ENCODE data around the gene FAH. TPM values are rescaled to one million over a fixed set of nuclear protein-coding genes. Genes with fewer than 3 reads are reported as not detected.
A peak's percentile ranks its signal among the peaks of the same experiment; 100 is the strongest.

FAH gene
- polyA plus RNA-seq, result 10 to 100 TPM; 26.3 to 81.5 (median 48.7) TPM
- long read RNA-seq, donor 1, result 0 reads
- long read RNA-seq, donor 2, partial matches to known transcripts, result 0 of 9 reads
- long read RNA-seq, donor 2, other reads (novel, unspliced or antisense), result 0 of 9 reads
- long read RNA-seq, donor 3, partial matches to known transcripts, result 0 of 6 reads
- long read RNA-seq, donor 3, other reads (novel, unspliced or antisense), result 0 of 6 reads
- long read RNA-seq, donor 4, result 0 reads
- long read RNA-seq, donor 5, transcript FAH-213 (14 exons, 1,549 nt), result major isoform, 5 of 12 reads
- long read RNA-seq, donor 5, partial matches to known transcripts, result 5 of 12 reads
- long read RNA-seq, donor 5, other reads (novel, unspliced or antisense), result 0 of 12 reads
- long read RNA-seq, donor 6, transcript FAH-213 (14 exons, 1,549 nt), result major isoform, 10 of 21 reads
- long read RNA-seq, donor 6, partial matches to known transcripts, result 7 of 21 reads
- long read RNA-seq, donor 6, other reads (novel, unspliced or antisense), result 0 of 21 reads
- long read RNA-seq, donor 7, partial matches to known transcripts, result 0 of 4 reads
- long read RNA-seq, donor 7, other reads (novel, unspliced or antisense), result 0 of 4 reads
- long read RNA-seq, donor 8, result 0 reads
- long read RNA-seq, donor 9, partial matches to known transcripts, result 0 of 2 reads
- long read RNA-seq, donor 9, other reads (novel, unspliced or antisense), result 0 of 2 reads
- long read RNA-seq, donor 10, partial matches to known transcripts, result 11 of 16 reads
- long read RNA-seq, donor 10, other reads (novel, unspliced or antisense), result 0 of 16 reads

DNA sequence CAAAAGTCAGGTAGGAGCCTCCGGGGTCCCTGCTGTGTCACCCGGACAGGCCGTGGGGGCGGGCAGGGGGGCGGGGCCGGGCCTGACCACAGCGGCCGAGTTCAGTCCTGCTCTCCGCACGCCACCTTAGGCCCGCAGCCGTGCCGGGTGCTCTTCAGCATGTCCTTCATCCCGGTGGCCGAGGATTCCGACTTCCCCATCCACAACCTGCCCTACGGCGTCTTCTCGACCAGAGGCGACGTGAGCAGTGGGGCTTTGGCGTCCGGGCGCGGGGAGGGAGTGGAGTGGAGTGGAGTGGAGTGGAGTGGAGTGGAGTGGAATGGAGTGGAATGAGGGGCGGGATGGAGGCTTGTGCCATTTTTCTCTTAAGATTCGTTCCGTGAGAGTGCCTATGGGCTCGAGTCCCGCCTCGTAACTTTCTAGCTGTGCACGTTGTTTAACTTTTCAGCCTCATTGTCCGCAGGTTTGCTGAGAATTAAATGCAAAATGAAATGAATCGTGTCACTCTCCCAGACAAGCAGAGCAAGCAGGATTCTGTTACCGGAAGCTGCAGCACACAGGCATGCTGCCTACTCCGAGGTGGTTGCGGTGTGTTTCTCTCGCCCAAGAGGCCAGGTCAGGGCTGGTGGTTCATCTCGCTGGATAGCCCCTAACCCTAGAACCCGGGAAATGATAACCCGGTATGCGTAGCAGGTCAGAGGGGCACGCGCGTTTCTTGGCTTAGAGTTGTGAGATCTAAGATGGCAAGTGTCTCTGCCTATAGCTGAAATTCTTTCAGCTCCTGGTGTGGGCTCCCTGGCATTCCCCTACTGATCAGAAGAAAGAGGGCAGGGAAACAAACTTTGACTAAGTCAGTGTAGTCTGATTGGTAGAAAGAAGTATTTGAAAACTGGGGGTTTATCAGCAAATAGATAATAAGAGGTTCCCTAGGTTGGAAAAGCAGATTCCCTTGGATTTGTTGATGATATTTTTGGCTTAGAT lies at the start of gene FAH:
Gene FAH, plus strand, starts transcription at position 104 of the 981 bp plus-strand sequence. Its CDS starts 56 bp downstream, at position 160.
- peak within 1 kb of the TSS; percentile 25 to 71 (median 56) for H3K27ac ChIP-seq (ENCODE audit: low read depth in 1 of 3, low read length in 2 of 3)
- H3K4me1 ChIP-seq (ENCODE audit: control insufficient read depth in 3 of 3, insufficient read depth in 2 of 3, low read depth in 1 of 3, low read length in 2 of 3), result peaks cover 7 to 24% (median 7%) of the 10 kb centered on the region in 3 donors
- WGBS, 3 donors, result 0 to 1% (median 1%) methylated on average over 38 to 45 of the region's 45 CpGs
- H3K4me3 ChIP-seq (ENCODE audit: low read depth in 1 of 3, low read length in 3 of 3), result peak within 1 kb of the TSS; percentile 45 to 83 (median 62)
- peak; percentile 54 to 79 for DNase-seq
- no peaks in the 10 kb centered on the region for H3K9me3 ChIP-seq (ENCODE audit: control insufficient read depth in 2 of 2, insufficient read depth in 1 of 2, low read depth in 1 of 2, low read length in 1 of 2)
- no peaks in the 10 kb centered on the region for H3K27me3 ChIP-seq (ENCODE audit: control insufficient read depth in 3 of 3, insufficient read depth in 3 of 3, low read length in 3 of 3)
- H3K36me3 ChIP-seq (ENCODE audit: control insufficient read depth in 3 of 3, insufficient read depth in 2 of 3, low read depth in 1 of 3, low read length in 3 of 3), result peaks cover 0 to 15% (median 0%) of the 10 kb centered on the region in 3 donors
- FAIRE-seq, result no peak

DNA sequence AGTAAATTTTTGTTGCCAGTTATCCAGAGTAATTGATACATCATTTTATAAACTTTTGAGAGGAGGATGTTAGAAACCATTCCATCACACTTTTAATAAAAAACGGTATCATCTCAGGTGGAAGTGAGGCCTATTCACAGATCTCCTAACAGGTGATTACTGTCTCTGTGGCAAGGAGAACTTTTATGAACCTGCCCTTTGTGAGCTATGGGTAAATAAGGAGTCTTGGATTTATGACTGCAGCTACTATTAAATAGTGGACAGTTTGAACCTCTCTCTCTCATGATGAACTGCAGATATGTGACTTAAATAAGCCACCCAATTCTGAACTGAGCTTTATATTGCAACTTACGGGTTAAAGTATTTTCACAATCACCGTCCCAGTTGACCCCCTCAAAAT lies 47.6 kb upstream of the FAH start:
- Histone ChIP-seq H3K27me3 (ENCODE audit: control insufficient read depth in 3 of 3, insufficient read depth in 3 of 3, low read length in 3 of 3) (no peaks in the 10 kb centered on the region), H3K27ac (ENCODE audit: low read depth in 1 of 3, low read length in 2 of 3) (no peak overlapping the region), H3K4me3 (ENCODE audit: low read depth in 1 of 3, low read length in 3 of 3) (no peak overlapping the region), H3K9me3 (ENCODE audit: control insufficient read depth in 2 of 2, insufficient read depth in 1 of 2, low read depth in 1 of 2, low read length in 1 of 2) (no peaks in the 10 kb centered on the region), H3K36me3 (ENCODE audit: control insufficient read depth in 3 of 3, insufficient read depth in 2 of 3, low read depth in 1 of 3, low read length in 3 of 3) (peaks cover 0 to 7% (median 2%) of the 10 kb centered on the region in 3 donors), H3K4me1 (ENCODE audit: control insufficient read depth in 3 of 3, insufficient read depth in 2 of 3, low read depth in 1 of 3, low read length in 2 of 3) (no peaks in the 10 kb centered on the region)
- no peak for FAIRE-seq
- peak; percentile 15 to 46 for DNase-seq
- 39 to 57% (median 51%) methylated on average over 3 of the region's 3 CpGs for WGBS, 3 donors

DNA sequence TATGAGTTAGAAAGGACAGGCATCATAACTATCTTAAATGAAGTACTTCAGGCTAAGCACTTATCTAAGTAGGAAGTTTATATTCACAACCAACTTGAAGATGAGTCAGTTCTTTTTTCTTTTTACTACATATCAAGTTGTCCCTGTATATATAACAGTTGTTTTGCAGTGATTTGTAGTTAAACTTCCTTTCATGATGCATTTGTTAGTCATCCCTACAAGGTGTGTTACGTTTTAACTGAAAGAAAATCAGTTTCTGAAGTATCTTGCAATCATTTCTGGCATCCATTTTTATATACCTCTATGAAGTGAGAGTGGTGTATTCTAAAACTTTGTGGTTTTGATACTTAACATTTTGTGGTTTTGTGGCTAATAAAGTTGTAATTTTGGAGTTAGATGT lies 47.2 kb upstream of the FAH start:
- 26 to 57% (median 52%) methylated on average over 1 of the region's 1 CpG for WGBS, 3 donors
- H3K36me3 ChIP-seq (ENCODE audit: control insufficient read depth in 3 of 3, insufficient read depth in 2 of 3, low read depth in 1 of 3, low read length in 3 of 3), result peaks cover 0 to 7% (median 2%) of the 10 kb centered on the region in 3 donors
- DNase-seq (no peak), FAIRE-seq (no peak)
- no peaks in the 10 kb centered on the region for H3K9me3 ChIP-seq (ENCODE audit: control insufficient read depth in 2 of 2, insufficient read depth in 1 of 2, low read depth in 1 of 2, low read length in 1 of 2)
- no peak overlapping the region for H3K27ac ChIP-seq (ENCODE audit: low read depth in 1 of 3, low read length in 2 of 3)
- no peaks in the 10 kb centered on the region for H3K27me3 ChIP-seq (ENCODE audit: control insufficient read depth in 3 of 3, insufficient read depth in 3 of 3, low read length in 3 of 3)
- no peak overlapping the region for H3K4me3 ChIP-seq (ENCODE audit: low read depth in 1 of 3, low read length in 3 of 3)
- H3K4me1 ChIP-seq (ENCODE audit: control insufficient read depth in 3 of 3, insufficient read depth in 2 of 3, low read depth in 1 of 3, low read length in 2 of 3), result no peaks in the 10 kb centered on the region

DNA sequence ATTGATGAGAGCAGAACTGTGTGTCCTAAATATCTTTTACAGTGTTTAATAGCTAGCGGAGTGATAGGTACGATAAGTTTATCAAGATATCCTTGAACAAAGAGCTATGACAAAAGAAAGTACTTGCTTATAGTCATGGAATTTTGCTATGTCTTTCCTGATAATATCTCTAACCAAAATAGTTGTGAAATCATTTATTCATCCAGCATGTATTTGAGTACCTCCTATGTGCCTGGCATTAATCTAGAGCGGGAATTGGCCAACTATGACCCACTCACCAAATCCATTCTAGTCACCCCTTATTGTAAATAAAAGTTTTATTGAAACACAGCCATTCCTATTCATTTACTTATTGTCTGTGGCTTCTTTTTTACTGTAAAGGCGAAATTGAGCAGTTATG lies 46.7 kb upstream of the FAH start:
- H3K4me1 ChIP-seq (ENCODE audit: control insufficient read depth in 3 of 3, insufficient read depth in 2 of 3, low read depth in 1 of 3, low read length in 2 of 3), result no peaks in the 10 kb centered on the region
- no peak overlapping the region for H3K27ac ChIP-seq (ENCODE audit: low read depth in 1 of 3, low read length in 2 of 3)
- WGBS, 3 donors, result 82 to 95% (median 91%) methylated on average over 4 of the region's 4 CpGs
- no peak overlapping the region for H3K4me3 ChIP-seq (ENCODE audit: low read depth in 1 of 3, low read length in 3 of 3)
- H3K9me3 ChIP-seq (ENCODE audit: control insufficient read depth in 2 of 2, insufficient read depth in 1 of 2, low read depth in 1 of 2, low read length in 1 of 2), result no peaks in the 10 kb centered on the region
- H3K27me3 ChIP-seq (ENCODE audit: control insufficient read depth in 3 of 3, insufficient read depth in 3 of 3, low read length in 3 of 3), result no peaks in the 10 kb centered on the region
- FAIRE-seq, result no peak
- DNase-seq, result no peak
- H3K36me3 ChIP-seq (ENCODE audit: control insufficient read depth in 3 of 3, insufficient read depth in 2 of 3, low read depth in 1 of 3, low read length in 3 of 3), result peaks cover 0 to 6% (median 0%) of the 10 kb centered on the region in 3 donors

DNA sequence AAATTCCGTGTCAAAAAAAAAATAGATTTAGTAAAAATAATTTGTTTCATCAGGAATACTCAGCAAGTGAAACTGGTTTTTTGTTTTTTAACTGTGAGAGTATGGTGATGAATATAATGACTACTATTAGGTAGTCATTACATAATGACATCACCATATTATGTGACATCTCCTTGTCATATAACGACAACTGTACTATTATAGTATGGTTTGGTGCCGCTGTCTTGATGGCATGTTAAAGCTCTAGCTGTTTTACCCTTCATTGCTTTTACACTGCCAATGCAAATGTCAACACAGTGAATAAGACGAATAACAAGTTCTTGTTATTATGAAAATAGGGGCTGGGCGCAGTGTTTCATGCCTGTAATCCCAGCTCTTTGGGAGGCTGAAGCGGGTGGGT lies 45.6 kb upstream of the FAH start:
- DNase-seq, result no peak
- no peaks in the 10 kb centered on the region for H3K4me1 ChIP-seq (ENCODE audit: control insufficient read depth in 3 of 3, insufficient read depth in 2 of 3, low read depth in 1 of 3, low read length in 2 of 3)
- FAIRE-seq, result no peak
- no peaks in the 10 kb centered on the region for H3K27me3 ChIP-seq (ENCODE audit: control insufficient read depth in 3 of 3, insufficient read depth in 3 of 3, low read length in 3 of 3)
- H3K36me3 ChIP-seq (ENCODE audit: control insufficient read depth in 3 of 3, insufficient read depth in 2 of 3, low read depth in 1 of 3, low read length in 3 of 3), result peaks cover 0 to 4% (median 0%) of the 10 kb centered on the region in 3 donors
- H3K9me3 ChIP-seq (ENCODE audit: control insufficient read depth in 2 of 2, insufficient read depth in 1 of 2, low read depth in 1 of 2, low read length in 1 of 2), result no peaks in the 10 kb centered on the region
- 93 to 95% (median 94%) methylated on average over 6 of the region's 6 CpGs for WGBS, 3 donors
- H3K4me3 ChIP-seq (ENCODE audit: low read depth in 1 of 3, low read length in 3 of 3), result no peak overlapping the region
- no peak overlapping the region for H3K27ac ChIP-seq (ENCODE audit: low read depth in 1 of 3, low read length in 2 of 3)

DNA sequence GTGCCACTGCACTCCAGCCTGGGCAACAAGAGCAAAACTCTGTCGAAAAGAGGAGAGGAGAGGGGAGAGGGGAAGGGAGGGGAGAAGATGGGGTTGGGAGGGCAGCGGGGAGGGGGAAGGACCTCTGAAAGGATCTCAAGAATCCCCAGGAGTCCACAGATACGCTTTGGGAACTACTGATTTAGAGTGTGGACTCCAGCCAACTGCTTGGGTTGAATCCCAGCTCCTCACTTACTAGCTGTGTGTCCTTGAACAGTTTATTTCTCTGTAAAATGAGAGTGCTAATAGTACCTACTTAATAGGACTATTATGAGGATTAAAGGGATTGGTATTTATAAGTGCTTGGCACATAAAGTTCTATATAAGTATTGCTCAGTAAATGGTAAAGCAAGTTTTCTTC lies 45.0 kb upstream of the FAH start:
- 64 to 70% (median 65%) methylated on average over 2 to 3 of the region's 3 CpGs for WGBS, 3 donors
- no peaks in the 10 kb centered on the region for H3K9me3 ChIP-seq (ENCODE audit: control insufficient read depth in 2 of 2, insufficient read depth in 1 of 2, low read depth in 1 of 2, low read length in 1 of 2)
- no peak overlapping the region for H3K27ac ChIP-seq (ENCODE audit: low read depth in 1 of 3, low read length in 2 of 3)
- no peaks in the 10 kb centered on the region for H3K27me3 ChIP-seq (ENCODE audit: control insufficient read depth in 3 of 3, insufficient read depth in 3 of 3, low read length in 3 of 3)
- H3K4me3 ChIP-seq (ENCODE audit: low read depth in 1 of 3, low read length in 3 of 3), result no peak overlapping the region
- no peak for FAIRE-seq
- no peak for DNase-seq
- peaks cover 0 to 4% (median 0%) of the 10 kb centered on the region in 3 donors for H3K36me3 ChIP-seq (ENCODE audit: control insufficient read depth in 3 of 3, insufficient read depth in 2 of 3, low read depth in 1 of 3, low read length in 3 of 3)
- no peaks in the 10 kb centered on the region for H3K4me1 ChIP-seq (ENCODE audit: control insufficient read depth in 3 of 3, insufficient read depth in 2 of 3, low read depth in 1 of 3, low read length in 2 of 3)

DNA sequence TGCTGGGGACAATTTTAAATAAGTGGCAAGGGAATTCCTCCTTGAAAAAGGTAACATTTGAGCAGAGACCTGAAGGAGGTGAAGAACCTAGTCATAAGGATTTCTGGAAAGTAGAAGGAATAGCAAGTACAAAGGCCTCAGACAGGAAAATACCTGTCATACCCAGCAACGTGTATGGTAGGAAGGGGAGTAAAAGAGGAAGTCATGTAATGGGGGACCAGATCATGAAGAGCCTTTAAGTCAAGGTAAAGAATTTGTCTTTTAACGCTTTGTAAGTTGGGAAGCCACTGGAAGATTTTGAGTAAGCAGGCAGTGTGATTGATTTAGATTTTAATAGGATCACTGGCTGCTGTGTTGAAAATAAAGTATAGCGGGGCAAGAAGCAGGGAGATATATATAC lies 43.4 kb upstream of the FAH start:
- Histone ChIP-seq H3K36me3 (ENCODE audit: control insufficient read depth in 3 of 3, insufficient read depth in 2 of 3, low read depth in 1 of 3, low read length in 3 of 3) (no peaks in the 10 kb centered on the region), H3K4me3 (ENCODE audit: low read depth in 1 of 3, low read length in 3 of 3) (no peak overlapping the region), H3K4me1 (ENCODE audit: control insufficient read depth in 3 of 3, insufficient read depth in 2 of 3, low read depth in 1 of 3, low read length in 2 of 3) (no peaks in the 10 kb centered on the region), H3K27me3 (ENCODE audit: control insufficient read depth in 3 of 3, insufficient read depth in 3 of 3, low read length in 3 of 3) (no peaks in the 10 kb centered on the region), H3K9me3 (ENCODE audit: control insufficient read depth in 2 of 2, insufficient read depth in 1 of 2, low read depth in 1 of 2, low read length in 1 of 2) (no peaks in the 10 kb centered on the region), H3K27ac (ENCODE audit: low read depth in 1 of 3, low read length in 2 of 3) (no peak overlapping the region)
- 71 to 84% (median 83%) methylated on average over 3 of the region's 3 CpGs for WGBS, 3 donors
- no peak for FAIRE-seq
- no peak for DNase-seq

DNA sequence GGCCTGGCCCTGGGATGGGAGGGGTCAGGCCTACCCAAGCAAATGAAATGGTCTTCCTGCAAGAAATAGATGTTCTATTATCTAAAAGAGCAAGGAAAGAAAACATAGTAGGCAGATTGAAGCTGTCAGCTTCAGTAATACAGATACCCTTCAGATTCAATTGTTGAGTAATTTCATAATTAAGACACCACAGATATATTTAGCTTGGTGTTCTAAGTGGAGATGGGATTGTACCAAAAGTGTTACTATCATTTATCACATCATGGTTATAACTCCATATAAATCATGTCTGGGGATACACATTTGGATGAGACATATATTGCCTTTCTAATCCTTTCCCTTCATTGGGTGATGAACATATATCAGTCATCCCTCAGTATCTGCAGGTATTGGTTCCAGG lies 41.9 kb upstream of the FAH start:
- no peak for FAIRE-seq
- no peaks in the 10 kb centered on the region for H3K9me3 ChIP-seq (ENCODE audit: control insufficient read depth in 2 of 2, insufficient read depth in 1 of 2, low read depth in 1 of 2, low read length in 1 of 2)
- no peak for DNase-seq
- H3K27me3 ChIP-seq (ENCODE audit: control insufficient read depth in 3 of 3, insufficient read depth in 3 of 3, low read length in 3 of 3), result no peaks in the 10 kb centered on the region
- H3K27ac ChIP-seq (ENCODE audit: low read depth in 1 of 3, low read length in 2 of 3), result no peak overlapping the region
- H3K36me3 ChIP-seq (ENCODE audit: control insufficient read depth in 3 of 3, insufficient read depth in 2 of 3, low read depth in 1 of 3, low read length in 3 of 3), result no peaks in the 10 kb centered on the region
- no peak overlapping the region for H3K4me3 ChIP-seq (ENCODE audit: low read depth in 1 of 3, low read length in 3 of 3)
- H3K4me1 ChIP-seq (ENCODE audit: control insufficient read depth in 3 of 3, insufficient read depth in 2 of 3, low read depth in 1 of 3, low read length in 2 of 3), result no peaks in the 10 kb centered on the region
